GM18526 (cell line): Measurements from ENCODE around the gene DNAI4.

ENCODE experiments used
- POLR2A ChIP-seq: IDR thresholded peaks from 3 replicates; pipeline ENCODE4 v1.6.1; 2011; ENCODE audit not compliant: insufficient read length; ENCODE audit errors: extremely low read depth

DNAI4 gene

GRCh38 chr1:66788231-66788939 lies 136.3 kb downstream of the DNAI4 start:
- no peak for TF ChIP-seq POLR2A

GRCh38 chr1:66787641-66788040 lies 137.0 kb downstream of the DNAI4 start:
- TF ChIP-seq POLR2A, result no peak

GRCh38 chr1:66779475-66780078 lies 145.1 kb downstream of the DNAI4 start:
- no peak for TF ChIP-seq POLR2A

GRCh38 chr1:66778969-66779368 lies 145.7 kb downstream of the DNAI4 start:
- TF ChIP-seq POLR2A, result no peak

- no peak for TF ChIP-seq POLR2A
Measured at GRCh38 chr1:66778266-66778665, 146.4 kb downstream of the DNAI4 start.

- TF ChIP-seq POLR2A, result no peak
Measured at GRCh38 chr1:66777831-66778230, 146.8 kb downstream of the DNAI4 start.

- no peak for TF ChIP-seq POLR2A
Measured at GRCh38 chr1:66775646-66776045, 149.0 kb downstream of the DNAI4 start.

GRCh38 chr1:66774438-66774837 lies 150.2 kb downstream of the DNAI4 start:
- no peak for TF ChIP-seq POLR2A

GRCh38 chr1:66773227-66773626 lies 151.4 kb downstream of the DNAI4 start:
- TF ChIP-seq POLR2A, result no peak

- no peak for TF ChIP-seq POLR2A
Measured at GRCh38 chr1:66770694-66771093, 154.0 kb downstream of the DNAI4 start.

GRCh38 chr1:66770240-66770639 lies 154.4 kb downstream of the DNAI4 start:
- TF ChIP-seq POLR2A, result no peak

- TF ChIP-seq POLR2A, result no peak
Measured at GRCh38 chr1:66769512-66770229, 155.0 kb downstream of the DNAI4 start.

GRCh38 chr1:66768965-66769364 lies 155.7 kb downstream of the DNAI4 start:
- no peak for TF ChIP-seq POLR2A

- no peak for TF ChIP-seq POLR2A
Measured at GRCh38 chr1:66767626-66768025, 157.0 kb downstream of the DNAI4 start.

GRCh38 chr1:66764994-66765578 lies 159.6 kb downstream of the DNAI4 start:
- no peak for TF ChIP-seq POLR2A
